A673 (cell line): ENCODE measurements around the gene POU6F1. TPM values are rescaled to one million over a fixed set of nuclear protein-coding genes. Genes with fewer than 3 reads are reported as not detected.

ENCODE experiments used
- BruUV-seq: library from RNA; stranded (reverse); fragments of 400-500 nt; replicated peaks from 2 replicates; lab custom pipeline; 2021; lab: Mats Ljungman, UMichigan
- CTCF ChIA-PET: fragments of 300-600 bp; sonication (Branson Sonifier 250); formaldehyde crosslinking; loops from one replicate; lab custom pipeline; 2022; ENCODE audit warnings: antibody characterized with exemption; lab: Charles Lee
- POLR2A ChIA-PET: fragments of 300-600 bp; sonication (Branson Sonifier 250); formaldehyde crosslinking; loops from one replicate; lab custom pipeline; 2022; ENCODE audit warnings: antibody characterized with exemption; ENCODE audit not compliant: low non-redundant PET; lab: Charles Lee
- DNase-seq: peaks from one replicate; pipeline ENCODE4 v3.0.0-alpha.2; 2015; ENCODE audit warnings: low spot score
- H3K27ac ChIP-seq: fragments of 200-600 bp; sonication (generic); 2 replicates; pipeline ENCODE4 v1.5.1; 2016; ENCODE audit warnings: mixed run types, low read depth, mild to moderate bottlenecking, mixed read lengths, antibody characterized with exemption, low read length; ENCODE audit not compliant: poor library complexity, severe bottlenecking
- H3K27me3 ChIP-seq: fragments of 200-600 bp; sonication (generic); replicated peaks from 2 replicates; pipeline ENCODE4 v1.6.1; 2017; ENCODE audit warnings: mixed run types, low read depth, mild to moderate bottlenecking, mixed read lengths, antibody characterized with exemption, low read length; ENCODE audit not compliant: insufficient read depth, poor library complexity
- H3K36me3 ChIP-seq: fragments of 200-600 bp; sonication (generic); 2 replicates; pipeline ENCODE4 v1.6.1; 2016; ENCODE audit warnings: mixed run types, mild to moderate bottlenecking, mixed read lengths, antibody characterized with exemption, low read length; ENCODE audit not compliant: insufficient read depth, poor library complexity, severe bottlenecking
- H3K4me1 ChIP-seq: fragments of 200-600 bp; sonication (generic); 2 replicates; pipeline ENCODE4 v1.6.1; 2017; ENCODE audit warnings: mixed run types, mild to moderate bottlenecking, mixed read lengths, antibody characterized with exemption, low read length; ENCODE audit not compliant: insufficient read depth, poor library complexity, severe bottlenecking
- H3K4me3 ChIP-seq: fragments of 200-600 bp; sonication (generic); 2 replicates; pipeline ENCODE4 v1.5.1; 2016; ENCODE audit warnings: low read depth, mixed run types, mild to moderate bottlenecking, mixed read lengths, low read length; ENCODE audit not compliant: poor library complexity, severe bottlenecking
- H3K9me3 ChIP-seq: fragments of 200-600 bp; sonication (generic); 2 replicates; pipeline ENCODE4 v1.6.1; 2016; ENCODE audit warnings: mixed run types, low read depth, mild to moderate bottlenecking, mixed read lengths, antibody characterized with exemption, low read length; ENCODE audit not compliant: poor library complexity, severe bottlenecking
- CTCF ChIP-seq: fragments of 300-800, 200-600 bp; sonication (generic); conservative IDR thresholded peaks from 2 replicates; pipeline ENCODE4 v1.5.1; 2017; ENCODE audit warnings: low read depth, mild to moderate bottlenecking, antibody characterized with exemption, low read length, moderate library complexity, mixed read lengths
- EZH2 ChIP-seq: fragments of 200-600 bp; sonication (generic); IDR thresholded peaks from 2 replicates; pipeline ENCODE4 v1.6.1; 2017; ENCODE audit warnings: borderline replicate concordance, low read depth, mild to moderate bottlenecking, mixed read lengths, antibody characterized with exemption, low read length; ENCODE audit not compliant: poor library complexity, severe bottlenecking
- intact Hi-C: fragments of 100-400 bp; cut with micrococcal nuclease; formaldehyde crosslinking; loops from one replicate; pipeline ENCODE4 v1.10.0; 2022; ENCODE audit not compliant: unreplicated experiment
- total RNA-seq: library from RNA; stranded (reverse); gene quantifications from 2 replicates; pipeline ENCODE4 v1.2.3, GENCODE V29; 2021

Gene POU6F1
- total RNA-seq, 1 experiment from 2014 or later: 13.6 TPM

GRCh38 chr12:51191516-51192283 lies 26.2 kb downstream of the POU6F1 start:
- H3K27ac ChIP-seq: no peak overlapping the region
- POLR2A ChIA-PET: no interaction called here
- no peaks in the 10 kb centered on the region for H3K27me3 ChIP-seq
- no TSS peak for BruUV-seq
- H3K9me3 ChIP-seq: no peaks in the 10 kb centered on the region
- H3K4me1 ChIP-seq: no peaks in the 10 kb centered on the region
- no peak overlapping the region for H3K4me3 ChIP-seq
- no peak for DNase-seq
- no peaks in the 10 kb centered on the region for H3K36me3 ChIP-seq
- intact Hi-C loops: no loop called here
- CTCF ChIA-PET: no interaction called here
- TF ChIP-seq CTCF (no peak), EZH2 (no peak)

GRCh38 chr12:51190820-51191219 lies 27.0 kb downstream of the POU6F1 start:
- no peak for DNase-seq
- CTCF ChIA-PET: no interaction called here

GRCh38 chr12:51189790-51190355 lies 28.0 kb downstream of the POU6F1 start:
- TF ChIP-seq CTCF: no peak
- no peak for TF ChIP-seq EZH2

More at GRCh38 chr12:51190820-51191219, 27.0 kb downstream of the POU6F1 start:
- no TSS peak for BruUV-seq
- Histone ChIP-seq H3K4me1 (no peaks in the 10 kb centered on the region), H3K9me3 (no peaks in the 10 kb centered on the region), H3K27me3 (no peaks in the 10 kb centered on the region), H3K4me3 (no peak overlapping the region), H3K36me3 (no peaks in the 10 kb centered on the region), H3K27ac (no peak overlapping the region)
- POLR2A ChIA-PET: no interaction called here
- TF ChIP-seq EZH2 (no peak), CTCF (no peak)
- intact Hi-C loops: no loop called here

More at GRCh38 chr12:51189790-51190355, 28.0 kb downstream of the POU6F1 start:
- Histone ChIP-seq H3K36me3 (no peaks in the 10 kb centered on the region), H3K9me3 (no peaks in the 10 kb centered on the region), H3K27me3 (no peaks in the 10 kb centered on the region), H3K4me3 (no peak overlapping the region), H3K27ac (no peak overlapping the region), H3K4me1 (no peaks in the 10 kb centered on the region)
- intact Hi-C loops: no loop called here
- no peak for DNase-seq
- BruUV-seq: no TSS peak
- ChIA-PET CTCF (no interaction called here), POLR2A (no interaction called here)
